HG02588 (cell line): ENCODE data around the gene LHX6.

Experiments
- ATAC-seq: cut with Tn5 transposase; IDR thresholded peaks from one replicate; pipeline ENCODE4 v1.9.1; 2021; ENCODE audit warnings: mild to moderate bottlenecking, moderate library complexity; ENCODE audit not compliant: unreplicated experiment

LHX6 gene

GRCh38 chr9:122236681-122237080 lies 7.9 kb upstream of the LHX6 start:
- ATAC-seq: no peak

GRCh38 chr9:122234022-122234748 lies 5.4 kb upstream of the LHX6 start:
- no peak for ATAC-seq

GRCh38 chr9:122232796-122233306 lies 4.1 kb upstream of the LHX6 start:
- no peak for ATAC-seq

GRCh38 chr9:122229485-122229837 lies 704 bp upstream of the LHX6 start:
- ATAC-seq: no peak

GRCh38 chr9:122228191-122228567 lies 578 bp downstream of the LHX6 start:
- no peak for ATAC-seq

- no peak for ATAC-seq
These were observed 1.2 kb downstream of the LHX6 start for GRCh38 chr9:122227575-122227900.

- no peak for ATAC-seq
These were observed 1.8 kb downstream of the LHX6 start for GRCh38 chr9:122226758-122227574.

- no peak for ATAC-seq
These were observed 2.5 kb downstream of the LHX6 start for GRCh38 chr9:122226142-122226757.

GRCh38 chr9:122225312-122226141 lies 3.2 kb downstream of the LHX6 start:
- ATAC-seq: no peak

GRCh38 chr9:122223435-122223834 lies 5.3 kb downstream of the LHX6 start:
- ATAC-seq: no peak

GRCh38 chr9:122222791-122223190 lies 6.0 kb downstream of the LHX6 start:
- no peak for ATAC-seq

- no peak for ATAC-seq
These were observed 7.5 kb downstream of the LHX6 start for GRCh38 chr9:122221183-122221811.

GRCh38 chr9:122220673-122221182 lies 8.0 kb downstream of the LHX6 start:
- ATAC-seq: no peak

GRCh38 chr9:122219856-122220672 lies 8.7 kb downstream of the LHX6 start:
- no peak for ATAC-seq

GRCh38 chr9:122218935-122219855 lies 9.6 kb downstream of the LHX6 start:
- no peak for ATAC-seq

GRCh38 chr9:122218071-122218934 lies 10.5 kb downstream of the LHX6 start:
- no peak for ATAC-seq

GRCh38 chr9:122217640-122218039 lies 11.1 kb downstream of the LHX6 start:
- ATAC-seq: no peak
